ENCODE measurements around the gene S1PR3. TPM values are rescaled to one million over a fixed set of nuclear protein-coding genes. Genes with fewer than 3 reads are reported as not detected.

Gene S1PR3
- total and polyA plus RNA-seq, 4 donors, result 1.4 to 4.5 (median 2.9) TPM

DNA sequence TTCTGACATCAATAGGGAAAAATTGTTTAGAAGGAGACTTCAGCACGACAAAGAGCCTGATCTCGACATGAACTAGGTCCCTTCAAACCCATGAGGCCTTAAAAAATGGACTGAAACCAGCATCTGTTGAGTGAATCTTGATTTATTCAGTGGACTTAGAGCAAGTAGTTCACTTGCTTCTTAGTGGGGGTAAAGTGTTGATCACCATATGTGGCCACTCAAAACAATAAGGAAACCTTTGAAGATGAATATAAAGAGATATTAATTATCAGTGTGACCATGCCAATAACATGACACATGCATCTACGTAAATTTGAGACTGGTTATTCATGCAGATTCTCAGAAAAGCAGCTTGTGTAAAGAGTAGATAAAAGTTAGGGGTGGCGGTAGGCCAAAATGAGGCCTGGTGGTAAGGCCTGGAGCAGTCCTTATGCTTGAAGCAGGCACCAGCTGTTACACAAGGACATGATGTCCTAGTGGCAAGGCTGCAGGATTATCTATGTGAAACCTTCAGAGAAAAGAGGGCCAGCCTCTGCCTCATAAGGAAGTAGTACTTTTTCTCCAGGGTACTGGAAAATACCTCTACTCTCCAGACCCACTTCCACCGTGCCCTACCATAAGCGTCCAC is 61.3 kb downstream of the S1PR3 start:
- DNase-seq (ENCODE audit: low spot score), result peak; percentile 62
- H3K4me1 ChIP-seq (ENCODE audit: control insufficient read depth in 4 of 4, insufficient read depth in 4 of 4, low read length in 3 of 4), result no peaks in the 10 kb centered on the region
- no peak overlapping the region for H3K9ac ChIP-seq (ENCODE audit: low read depth in 1 of 2, low read length in 2 of 2)
- WGBS, result 91% methylated on average over 6 of the region's 6 CpGs
- no peaks in the 10 kb centered on the region for H3K36me3 ChIP-seq (ENCODE audit: control insufficient read depth in 4 of 4, insufficient read depth in 3 of 4, low read depth in 1 of 4, low read length in 3 of 4)
- H3K27ac ChIP-seq (ENCODE audit: low read depth in 1 of 2, low read length in 2 of 2), result no peak overlapping the region
- no peaks in the 10 kb centered on the region for H3K9me3 ChIP-seq (ENCODE audit: control insufficient read depth in 4 of 4, low read length in 3 of 4)
- H3K4me3 ChIP-seq (ENCODE audit: low read depth in 1 of 3, low read length in 3 of 3), result no peak overlapping the region
- no peaks in the 10 kb centered on the region for H3K27me3 ChIP-seq (ENCODE audit: control insufficient read depth in 4 of 4, insufficient read depth in 4 of 4, low read length in 3 of 4)
- TF ChIP-seq ZBTB33 (IDR thresholded peaks at IDR 0.05) (no peak), HNF4G (IDR thresholded peaks at IDR 0.05) (no peak), HNF4A (conservative IDR thresholded peaks at IDR 0.05) (no peak), FOXA1 (IDR thresholded peaks at IDR 0.05) (no peak), SP1 (IDR thresholded peaks at IDR 0.05) (no peak), JUND (IDR thresholded peaks at IDR 0.05) (no peak), CTCF (IDR thresholded peaks at IDR 0.05; ENCODE audit: low read depth, low read length, missing input control) (no peak), TAF1 (conservative IDR thresholded peaks at IDR 0.05) (no peak), RAD21 (IDR thresholded peaks at IDR 0.05) (no peak), EGR1 (IDR thresholded peaks at IDR 0.05; ENCODE audit: low read depth in 2 of 2) (no peak), YY1 (IDR thresholded peaks at IDR 0.05) (no peak), NR2F2 (IDR thresholded peaks at IDR 0.05) (no peak), GABPA (IDR thresholded peaks at IDR 0.05 in 1 of 2, conservative IDR thresholded peaks at IDR 0.05 in 1 of 2) (no peak), RXRA (IDR thresholded peaks at IDR 0.05) (no peak)
- TF ChIP-seq, protein P1, sequence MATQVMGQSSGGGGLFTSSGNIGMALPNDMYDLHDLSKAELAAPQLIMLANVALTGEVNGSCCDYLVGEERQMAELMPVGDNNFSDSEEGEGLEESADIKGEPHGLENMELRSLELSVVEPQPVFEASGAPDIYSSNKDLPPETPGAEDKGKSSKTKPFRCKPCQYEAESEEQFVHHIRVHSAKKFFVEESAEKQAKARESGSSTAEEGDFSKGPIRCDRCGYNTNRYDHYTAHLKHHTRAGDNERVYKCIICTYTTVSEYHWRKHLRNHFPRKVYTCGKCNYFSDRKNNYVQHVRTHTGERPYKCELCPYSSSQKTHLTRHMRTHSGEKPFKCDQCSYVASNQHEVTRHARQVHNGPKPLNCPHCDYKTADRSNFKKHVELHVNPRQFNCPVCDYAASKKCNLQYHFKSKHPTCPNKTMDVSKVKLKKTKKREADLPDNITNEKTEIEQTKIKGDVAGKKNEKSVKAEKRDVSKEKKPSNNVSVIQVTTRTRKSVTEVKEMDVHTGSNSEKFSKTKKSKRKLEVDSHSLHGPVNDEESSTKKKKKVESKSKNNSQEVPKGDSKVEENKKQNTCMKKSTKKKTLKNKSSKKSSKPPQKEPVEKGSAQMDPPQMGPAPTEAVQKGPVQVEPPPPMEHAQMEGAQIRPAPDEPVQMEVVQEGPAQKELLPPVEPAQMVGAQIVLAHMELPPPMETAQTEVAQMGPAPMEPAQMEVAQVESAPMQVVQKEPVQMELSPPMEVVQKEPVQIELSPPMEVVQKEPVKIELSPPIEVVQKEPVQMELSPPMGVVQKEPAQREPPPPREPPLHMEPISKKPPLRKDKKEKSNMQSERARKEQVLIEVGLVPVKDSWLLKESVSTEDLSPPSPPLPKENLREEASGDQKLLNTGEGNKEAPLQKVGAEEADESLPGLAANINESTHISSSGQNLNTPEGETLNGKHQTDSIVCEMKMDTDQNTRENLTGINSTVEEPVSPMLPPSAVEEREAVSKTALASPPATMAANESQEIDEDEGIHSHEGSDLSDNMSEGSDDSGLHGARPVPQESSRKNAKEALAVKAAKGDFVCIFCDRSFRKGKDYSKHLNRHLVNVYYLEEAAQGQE (IDR thresholded peaks at IDR 0.05), result no peak
- TF ChIP-seq, protein P2, sequence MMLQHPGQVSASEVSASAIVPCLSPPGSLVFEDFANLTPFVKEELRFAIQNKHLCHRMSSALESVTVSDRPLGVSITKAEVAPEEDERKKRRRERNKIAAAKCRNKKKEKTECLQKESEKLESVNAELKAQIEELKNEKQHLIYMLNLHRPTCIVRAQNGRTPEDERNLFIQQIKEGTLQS (IDR thresholded peaks at IDR 0.05), result no peak
- TF ChIP-seq, protein P3, sequence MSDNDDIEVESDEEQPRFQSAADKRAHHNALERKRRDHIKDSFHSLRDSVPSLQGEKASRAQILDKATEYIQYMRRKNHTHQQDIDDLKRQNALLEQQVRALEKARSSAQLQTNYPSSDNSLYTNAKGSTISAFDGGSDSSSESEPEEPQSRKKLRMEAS (IDR thresholded peaks at IDR 0.05), result no peak
